GM12878 (cell line): ENCODE data around the gene TNFSF15.

Source experiments
- CTCF ChIP-seq, 3 experiments: IDR thresholded peaks in 2 of 3; conservative IDR thresholded peaks in 1 of 3; 2 replicates each; pipeline ENCODE4 v1.5.1; 2011; ENCODE audit warnings: low read depth in 3 of 3, low read length in 3 of 3, mild to moderate bottlenecking in 3 of 3, control low read depth in 2 of 3, moderate library complexity in 2 of 3, inconsistent platforms in 1 of 3, mixed read lengths in 1 of 3; ENCODE audit not compliant: control insufficient read depth in 2 of 3, insufficient read depth in 1 of 3; ENCODE audit errors: extremely low read depth in 1 of 3
- EP300 ChIP-seq, 2 experiments: fragments of 150-350 bp in 1 of 2; IDR thresholded peaks; 2 replicates each; pipeline ENCODE4 v1.6.1; 2011 to 2012; ENCODE audit warnings: low read depth in 2 of 2, low read length in 2 of 2, borderline replicate concordance in 1 of 2, improper control_type of control experiment in 1 of 2, inconsistent platforms in 1 of 2; ENCODE audit not compliant: control insufficient read depth in 1 of 2
- KAT2A ChIP-seq: conservative IDR thresholded peaks from 2 replicates; pipeline ENCODE4 v1.6.1; 2011; ENCODE audit warnings: low read depth, low read length; ENCODE audit not compliant: control insufficient read depth
- NFXL1 ChIP-seq: fragments of 450-650 bp; IDR thresholded peaks from 2 replicates; pipeline ENCODE4 v1.6.1; 2017; ENCODE audit warnings: antibody characterized with exemption, mild to moderate bottlenecking, borderline replicate concordance
- NFYB ChIP-seq: IDR thresholded peaks from 2 replicates; pipeline ENCODE4 v1.6.1; 2011; ENCODE audit warnings: low read depth, mild to moderate bottlenecking, low read length, improper control_type of control experiment, moderate library complexity; ENCODE audit not compliant: insufficient read depth
- NR2C2 ChIP-seq: IDR thresholded peaks from 2 replicates; pipeline ENCODE4 v1.6.1; 2011; ENCODE audit warnings: borderline replicate concordance, low read depth; ENCODE audit not compliant: control insufficient read depth, insufficient read length
- POLR2AphosphoS2 ChIP-seq: IDR thresholded peaks from 2 replicates; pipeline ENCODE4 v1.6.1; 2011; ENCODE audit warnings: low read depth, mild to moderate bottlenecking, low read length, improper control_type of control experiment, moderate library complexity
- POLR2AphosphoS5 ChIP-seq: IDR thresholded peaks from 2 replicates; pipeline ENCODE4 v1.6.1; 2011; ENCODE audit warnings: mild to moderate bottlenecking, low read length, inconsistent platforms
- SIX5 ChIP-seq: IDR thresholded peaks from 2 replicates; pipeline ENCODE4 v1.6.1; 2011; ENCODE audit warnings: mild to moderate bottlenecking, low read depth, low read length, moderate library complexity; ENCODE audit not compliant: severe bottlenecking

- no peak for TF ChIP-seq CTCF (IDR thresholded peaks at IDR 0.05 in 2 of 3, conservative IDR thresholded peaks at IDR 0.05 in 1 of 3; ENCODE audit: control insufficient read depth in 2 of 3, extremely low read depth in 1 of 3, insufficient read depth in 1 of 3, low read depth in 3 of 3, low read length in 3 of 3)
- no peak for TF ChIP-seq KAT2A
- no peak for TF ChIP-seq POLR2AphosphoS2
- TF ChIP-seq NR2C2: no peak
- no peak for TF ChIP-seq POLR2AphosphoS5
- TF ChIP-seq SIX5: no peak
- TF ChIP-seq EP300 (IDR thresholded peaks at IDR 0.05; ENCODE audit: borderline replicate concordance in 1 of 2, control insufficient read depth in 1 of 2, low read depth in 2 of 2, low read length in 2 of 2): no peak
- TF ChIP-seq NFXL1: no peak
- TF ChIP-seq NFYB: no peak
Measured at GRCh38 chr9:114757984-114758383, 47.9 kb downstream of the TNFSF15 start.
